ENCODE data around the gene SPTBN1.

- TF ChIP-seq POLR2AphosphoS5 (IDR thresholded peaks at IDR 0.05; ENCODE audit: control insufficient read depth, insufficient read depth, low read depth, low read length), result no peak
- TF ChIP-seq HSF4 (CRISPR knock-in tag; IDR thresholded peaks at IDR 0.05; ENCODE audit: borderline replicate concordance), result no peak
- TF ChIP-seq, protein P1, sequence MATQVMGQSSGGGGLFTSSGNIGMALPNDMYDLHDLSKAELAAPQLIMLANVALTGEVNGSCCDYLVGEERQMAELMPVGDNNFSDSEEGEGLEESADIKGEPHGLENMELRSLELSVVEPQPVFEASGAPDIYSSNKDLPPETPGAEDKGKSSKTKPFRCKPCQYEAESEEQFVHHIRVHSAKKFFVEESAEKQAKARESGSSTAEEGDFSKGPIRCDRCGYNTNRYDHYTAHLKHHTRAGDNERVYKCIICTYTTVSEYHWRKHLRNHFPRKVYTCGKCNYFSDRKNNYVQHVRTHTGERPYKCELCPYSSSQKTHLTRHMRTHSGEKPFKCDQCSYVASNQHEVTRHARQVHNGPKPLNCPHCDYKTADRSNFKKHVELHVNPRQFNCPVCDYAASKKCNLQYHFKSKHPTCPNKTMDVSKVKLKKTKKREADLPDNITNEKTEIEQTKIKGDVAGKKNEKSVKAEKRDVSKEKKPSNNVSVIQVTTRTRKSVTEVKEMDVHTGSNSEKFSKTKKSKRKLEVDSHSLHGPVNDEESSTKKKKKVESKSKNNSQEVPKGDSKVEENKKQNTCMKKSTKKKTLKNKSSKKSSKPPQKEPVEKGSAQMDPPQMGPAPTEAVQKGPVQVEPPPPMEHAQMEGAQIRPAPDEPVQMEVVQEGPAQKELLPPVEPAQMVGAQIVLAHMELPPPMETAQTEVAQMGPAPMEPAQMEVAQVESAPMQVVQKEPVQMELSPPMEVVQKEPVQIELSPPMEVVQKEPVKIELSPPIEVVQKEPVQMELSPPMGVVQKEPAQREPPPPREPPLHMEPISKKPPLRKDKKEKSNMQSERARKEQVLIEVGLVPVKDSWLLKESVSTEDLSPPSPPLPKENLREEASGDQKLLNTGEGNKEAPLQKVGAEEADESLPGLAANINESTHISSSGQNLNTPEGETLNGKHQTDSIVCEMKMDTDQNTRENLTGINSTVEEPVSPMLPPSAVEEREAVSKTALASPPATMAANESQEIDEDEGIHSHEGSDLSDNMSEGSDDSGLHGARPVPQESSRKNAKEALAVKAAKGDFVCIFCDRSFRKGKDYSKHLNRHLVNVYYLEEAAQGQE (IDR thresholded peaks at IDR 0.05; ENCODE audit: borderline replicate concordance), result no peak
- TF ChIP-seq, protein P1 (CRISPR knock-in tag; IDR thresholded peaks at IDR 0.05; ENCODE audit: low read depth), result no peak
- TF ChIP-seq BRCA1 (IDR thresholded peaks at IDR 0.05), result no peak
- TF ChIP-seq BRCA1 (CRISPR knock-in tag; IDR thresholded peaks at IDR 0.05), result no peak
- no peak for TF ChIP-seq YY1 (IDR thresholded peaks at IDR 0.05; ENCODE audit: borderline replicate concordance in 1 of 3, control insufficient read depth in 1 of 3, extremely low read depth in 1 of 3, insufficient read depth in 3 of 3, insufficient read length in 1 of 3, insufficient replicate concordance in 2 of 3, low read depth in 1 of 3, low read length in 2 of 3)
- TF ChIP-seq ZBTB1 (CRISPR knock-in tag; IDR thresholded peaks at IDR 0.05; ENCODE audit: borderline replicate concordance, low read depth), result no peak
- no peak for TF ChIP-seq CTCF (IDR thresholded peaks at IDR 0.05 in 2 of 3, conservative IDR thresholded peaks at IDR 0.05 in 1 of 3; ENCODE audit: insufficient read depth in 2 of 3, low read depth in 1 of 3, low read length in 3 of 3)
- no peak for TF ChIP-seq GATA2 (CRISPR knock-in tag; IDR thresholded peaks at IDR 0.05)
- TF ChIP-seq ZZZ3 (IDR thresholded peaks at IDR 0.05), result no peak
Observed at GRCh38 chr2:54678719-54679118, 222.6 kb downstream of the SPTBN1 start.

Data from K562 (cell line).